ENCODE data around the gene RAPGEF5.
A peak's percentile ranks its signal among the peaks of the same experiment; 100 is the strongest.

Gene RAPGEF5

DNA sequence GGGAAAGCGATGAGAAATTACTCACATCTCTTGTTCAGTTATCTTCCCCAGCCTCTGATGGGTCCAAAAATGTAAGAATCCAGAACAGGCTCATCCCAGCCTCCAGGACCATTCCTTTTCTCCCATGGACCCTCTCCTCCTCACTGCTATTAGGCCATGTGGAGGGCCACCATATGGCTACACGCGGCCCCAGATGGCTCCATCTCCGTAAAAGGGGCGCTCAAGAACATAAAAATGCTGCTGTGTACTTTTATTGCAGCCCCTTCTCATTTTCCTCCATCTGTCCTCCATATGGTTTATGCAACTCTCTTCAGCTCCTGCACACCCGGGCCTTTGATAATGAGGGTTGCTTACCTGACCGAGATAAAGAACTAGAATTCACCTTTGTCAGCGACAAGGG, 166.2 kb downstream of the RAPGEF5 start:
- H3K36me3 ChIP-seq: peaks cover 33% of the 10 kb centered on the region
- H3K9me3 ChIP-seq (ENCODE audit: severe bottlenecking): no peaks in the 10 kb centered on the region
- no peaks in the 10 kb centered on the region for H3K27me3 ChIP-seq (ENCODE audit: insufficient read depth, low read depth, severe bottlenecking)
- H3K4me3 ChIP-seq (ENCODE audit: low read depth, low read length): peak overlapping the region; percentile 67; the same call in 1 of the 2 replicates
- peak overlapping the region; percentile 56 for H3K27ac ChIP-seq
- TF ChIP-seq, protein P1, sequence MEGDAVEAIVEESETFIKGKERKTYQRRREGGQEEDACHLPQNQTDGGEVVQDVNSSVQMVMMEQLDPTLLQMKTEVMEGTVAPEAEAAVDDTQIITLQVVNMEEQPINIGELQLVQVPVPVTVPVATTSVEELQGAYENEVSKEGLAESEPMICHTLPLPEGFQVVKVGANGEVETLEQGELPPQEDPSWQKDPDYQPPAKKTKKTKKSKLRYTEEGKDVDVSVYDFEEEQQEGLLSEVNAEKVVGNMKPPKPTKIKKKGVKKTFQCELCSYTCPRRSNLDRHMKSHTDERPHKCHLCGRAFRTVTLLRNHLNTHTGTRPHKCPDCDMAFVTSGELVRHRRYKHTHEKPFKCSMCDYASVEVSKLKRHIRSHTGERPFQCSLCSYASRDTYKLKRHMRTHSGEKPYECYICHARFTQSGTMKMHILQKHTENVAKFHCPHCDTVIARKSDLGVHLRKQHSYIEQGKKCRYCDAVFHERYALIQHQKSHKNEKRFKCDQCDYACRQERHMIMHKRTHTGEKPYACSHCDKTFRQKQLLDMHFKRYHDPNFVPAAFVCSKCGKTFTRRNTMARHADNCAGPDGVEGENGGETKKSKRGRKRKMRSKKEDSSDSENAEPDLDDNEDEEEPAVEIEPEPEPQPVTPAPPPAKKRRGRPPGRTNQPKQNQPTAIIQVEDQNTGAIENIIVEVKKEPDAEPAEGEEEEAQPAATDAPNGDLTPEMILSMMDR (IDR thresholded peaks at IDR 0.05; ENCODE audit: low read depth, low read length): no peak
- peak; percentile 62 for DNase-seq

DNA sequence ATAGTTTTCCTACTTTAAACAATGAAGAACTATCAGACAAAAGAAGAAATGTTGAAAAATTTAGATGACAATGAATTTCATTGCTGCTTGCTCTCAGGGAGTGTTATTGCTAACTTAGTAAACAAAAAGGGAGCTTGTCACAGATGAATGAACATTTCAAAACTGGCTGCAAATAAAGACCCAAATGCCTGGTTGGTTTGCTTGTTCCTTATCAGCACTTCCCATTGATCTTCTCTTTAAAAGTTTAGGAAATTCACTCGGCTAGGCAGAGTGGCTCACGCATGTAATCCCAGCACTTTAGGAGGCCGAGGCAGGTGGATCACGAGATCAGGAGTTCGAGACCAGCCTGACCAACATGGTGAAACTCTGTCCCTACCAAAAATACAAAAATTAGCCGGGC, 167.2 kb downstream of the RAPGEF5 start:
- Histone ChIP-seq H3K4me3 (ENCODE audit: low read depth, low read length) (no peak overlapping the region), H3K27me3 (ENCODE audit: insufficient read depth, low read depth, severe bottlenecking) (no peaks in the 10 kb centered on the region), H3K27ac (no peak overlapping the region), H3K36me3 (peaks cover 33% of the 10 kb centered on the region), H3K9me3 (ENCODE audit: severe bottlenecking) (no peaks in the 10 kb centered on the region)
- TF ChIP-seq, protein P1 (IDR thresholded peaks at IDR 0.05; ENCODE audit: low read depth, low read length): no peak
- DNase-seq: no peak

DNA sequence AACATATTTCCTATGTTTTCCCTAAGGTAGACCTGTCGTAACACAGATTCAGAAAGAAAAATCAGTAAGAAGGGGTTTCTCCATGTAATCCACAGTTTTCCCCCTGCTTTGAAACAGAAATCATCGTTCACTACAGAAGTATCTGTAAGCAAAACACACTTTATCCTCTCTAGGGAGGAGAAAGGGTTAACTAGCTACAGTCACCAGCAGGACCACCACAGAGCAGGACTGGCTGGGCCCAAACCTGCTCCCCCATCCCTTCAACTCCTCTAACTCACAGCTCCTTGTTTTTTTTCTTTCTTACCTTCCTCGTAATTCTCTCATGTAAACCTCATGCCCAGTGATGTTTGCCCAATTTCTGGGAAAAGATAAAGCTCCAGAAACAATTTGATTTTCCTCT, 167.7 kb downstream of the RAPGEF5 start:
- Histone ChIP-seq H3K27ac (no peak overlapping the region), H3K36me3 (peaks cover 33% of the 10 kb centered on the region), H3K9me3 (ENCODE audit: severe bottlenecking) (no peaks in the 10 kb centered on the region), H3K4me3 (ENCODE audit: low read depth, low read length) (no peak overlapping the region), H3K27me3 (ENCODE audit: insufficient read depth, low read depth, severe bottlenecking) (no peaks in the 10 kb centered on the region)
- TF ChIP-seq, protein P1 (IDR thresholded peaks at IDR 0.05; ENCODE audit: low read depth, low read length): no peak
- no peak for DNase-seq

DNA sequence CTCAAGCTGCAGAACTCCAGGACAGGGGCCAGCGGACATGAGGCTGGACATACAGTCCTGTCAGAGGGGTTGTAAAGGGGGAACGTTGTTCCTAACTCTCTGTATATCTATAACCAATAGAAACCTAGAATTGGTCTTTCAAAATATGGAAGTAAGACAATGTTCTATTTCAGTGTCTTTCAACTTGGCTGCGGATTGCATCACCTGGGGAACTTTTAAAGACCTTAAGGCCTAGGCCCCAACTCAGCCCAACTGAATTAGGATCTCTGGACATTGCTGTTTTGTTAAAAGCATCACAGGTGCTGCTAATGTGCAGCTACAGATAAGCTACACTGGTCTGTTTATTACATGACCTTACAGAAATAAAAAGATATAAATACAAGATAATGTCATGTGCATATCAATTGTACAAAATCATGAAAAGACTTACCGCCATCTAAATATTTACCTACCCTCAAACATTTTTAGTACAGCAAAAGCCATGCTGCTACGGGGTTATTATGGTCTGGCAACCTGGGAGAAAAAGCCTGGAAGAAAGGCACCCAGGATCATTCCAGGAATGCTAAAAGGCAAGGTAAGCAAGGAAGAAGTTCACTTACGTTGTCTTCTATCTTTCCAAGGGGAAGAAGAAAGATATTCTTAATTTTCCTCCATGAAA, 169.1 kb downstream of the RAPGEF5 start:
- no peak overlapping the region for H3K4me3 ChIP-seq (ENCODE audit: low read depth, low read length)
- TF ChIP-seq, protein P1 (IDR thresholded peaks at IDR 0.05; ENCODE audit: low read depth, low read length): no peak
- H3K36me3 ChIP-seq: peaks cover 27% of the 10 kb centered on the region
- no peak overlapping the region for H3K27ac ChIP-seq
- no peak for DNase-seq
- H3K9me3 ChIP-seq (ENCODE audit: severe bottlenecking): no peaks in the 10 kb centered on the region
- H3K27me3 ChIP-seq (ENCODE audit: insufficient read depth, low read depth, severe bottlenecking): no peaks in the 10 kb centered on the region

DNA sequence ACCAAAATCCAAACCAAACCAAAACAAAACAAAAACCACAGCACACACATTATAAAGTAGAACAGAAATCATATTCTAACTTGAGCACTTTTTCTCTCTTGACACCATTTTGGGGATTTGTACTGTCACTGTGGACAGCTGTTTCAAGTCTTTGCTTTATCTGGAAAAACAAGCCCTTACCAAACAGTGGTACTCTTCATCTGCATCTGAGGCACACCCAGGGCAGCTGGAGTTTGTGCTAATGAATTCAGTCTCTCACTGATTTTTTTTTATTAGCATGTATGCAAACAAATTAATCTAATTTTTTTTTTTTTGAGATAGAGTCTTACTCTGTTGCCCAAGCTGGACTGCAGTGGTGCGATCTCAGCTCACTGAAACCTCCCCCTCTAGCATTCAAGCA, 171.4 kb downstream of the RAPGEF5 start:
- H3K27ac ChIP-seq: no peak overlapping the region
- H3K9me3 ChIP-seq (ENCODE audit: severe bottlenecking): no peaks in the 10 kb centered on the region
- H3K36me3 ChIP-seq: peaks cover 24% of the 10 kb centered on the region
- no peak for DNase-seq
- H3K4me3 ChIP-seq (ENCODE audit: low read depth, low read length): no peak overlapping the region
- H3K27me3 ChIP-seq (ENCODE audit: insufficient read depth, low read depth, severe bottlenecking): no peaks in the 10 kb centered on the region
- TF ChIP-seq, protein P1 (IDR thresholded peaks at IDR 0.05; ENCODE audit: low read depth, low read length): no peak

Measured in WERI-Rb-1 (cell line).